Measurements from ENCODE around the gene GOLGA8N.

DNA sequence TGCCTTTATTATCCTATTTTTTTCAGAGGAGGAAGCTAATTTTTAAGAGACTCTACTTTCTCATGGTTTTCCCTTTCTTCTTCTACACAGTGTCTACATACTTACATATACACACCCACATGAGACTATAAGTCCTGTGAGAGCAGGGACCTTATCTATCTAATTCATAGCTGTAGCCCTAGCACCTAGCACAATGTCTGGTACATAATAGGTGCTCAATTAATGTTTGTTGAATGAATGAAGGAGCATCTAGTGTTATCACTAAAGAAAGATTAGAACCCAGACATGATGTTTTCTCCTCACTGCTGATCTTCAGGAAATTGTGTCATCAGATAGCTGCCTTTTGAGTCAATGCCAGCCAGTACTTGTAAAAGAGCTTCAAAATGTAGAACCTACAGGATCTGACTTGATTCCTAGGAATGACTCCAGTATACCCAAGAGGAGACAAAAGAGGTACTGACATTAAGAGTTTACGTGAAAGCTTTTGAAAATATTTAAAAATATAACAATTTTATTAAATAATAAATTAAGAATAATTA lies 50.7 kb downstream of the GOLGA8N start:
- TF ChIP-seq, protein P1, sequence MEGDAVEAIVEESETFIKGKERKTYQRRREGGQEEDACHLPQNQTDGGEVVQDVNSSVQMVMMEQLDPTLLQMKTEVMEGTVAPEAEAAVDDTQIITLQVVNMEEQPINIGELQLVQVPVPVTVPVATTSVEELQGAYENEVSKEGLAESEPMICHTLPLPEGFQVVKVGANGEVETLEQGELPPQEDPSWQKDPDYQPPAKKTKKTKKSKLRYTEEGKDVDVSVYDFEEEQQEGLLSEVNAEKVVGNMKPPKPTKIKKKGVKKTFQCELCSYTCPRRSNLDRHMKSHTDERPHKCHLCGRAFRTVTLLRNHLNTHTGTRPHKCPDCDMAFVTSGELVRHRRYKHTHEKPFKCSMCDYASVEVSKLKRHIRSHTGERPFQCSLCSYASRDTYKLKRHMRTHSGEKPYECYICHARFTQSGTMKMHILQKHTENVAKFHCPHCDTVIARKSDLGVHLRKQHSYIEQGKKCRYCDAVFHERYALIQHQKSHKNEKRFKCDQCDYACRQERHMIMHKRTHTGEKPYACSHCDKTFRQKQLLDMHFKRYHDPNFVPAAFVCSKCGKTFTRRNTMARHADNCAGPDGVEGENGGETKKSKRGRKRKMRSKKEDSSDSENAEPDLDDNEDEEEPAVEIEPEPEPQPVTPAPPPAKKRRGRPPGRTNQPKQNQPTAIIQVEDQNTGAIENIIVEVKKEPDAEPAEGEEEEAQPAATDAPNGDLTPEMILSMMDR (IDR thresholded peaks at IDR 0.05; ENCODE audit: extremely low read depth in 1 of 2, insufficient read depth in 1 of 2, low read depth in 1 of 2, low read length in 2 of 2), result no peak
- TF ChIP-seq POLR2AphosphoS5 (IDR thresholded peaks at IDR 0.05; ENCODE audit: insufficient read depth, low read depth, low read length), result no peak
- no peak for TF ChIP-seq EZH2 (IDR thresholded peaks at IDR 0.05; ENCODE audit: borderline replicate concordance, low read depth, low read length, severe bottlenecking)
- TF ChIP-seq POLR2A (IDR thresholded peaks at IDR 0.05; ENCODE audit: low read depth, low read length), result no peak
- no peak for TF ChIP-seq JUN (IDR thresholded peaks at IDR 0.05; ENCODE audit: borderline replicate concordance, insufficient read depth, insufficient read length, low read depth)
